Activated CD4-positive, alpha-beta T cell treated with anti-CD3 and anti-CD28 coated beads, Interleukin-2, Interleukin-6, amounts not matched to agents 100 ng/mL and 50 ng/mL, durations not matched to agents 16 hours and 8 hours (primary cell): ENCODE results near the gene MAN2B2.
"Not testable (repeated sequence)": the region's sequence is repeated elsewhere in the genome, so short reads cannot be mapped to it uniquely, and the experiment has no call there.

Experiments used
- DNase-seq: peaks from one replicate; pipeline ENCODE4 v3.0.0-alpha.2; 2020

The MAN2B2 gene

GRCh38 chr4:6644792-6645530, 70.0 kb downstream of the MAN2B2 start:
- DNase-seq = no peak

- DNase-seq = no peak
These were observed 72.2 kb downstream of the MAN2B2 start for GRCh38 chr4:6647169-6647568.

- DNase-seq = no peak
These were observed 72.7 kb downstream of the MAN2B2 start for GRCh38 chr4:6647582-6648230.

- DNase-seq = no peak
These were observed 74.2 kb downstream of the MAN2B2 start for GRCh38 chr4:6649216-6649615.

- DNase-seq = not testable (repeated sequence)
These were observed 79.2 kb downstream of the MAN2B2 start for GRCh38 chr4:6654211-6654610.

GRCh38 chr4:6655291-6655690, 80.3 kb downstream of the MAN2B2 start:
- DNase-seq = not testable (repeated sequence)

GRCh38 chr4:6655924-6656323, 80.9 kb downstream of the MAN2B2 start:
- no peak for DNase-seq

GRCh38 chr4:6657242-6658208, 82.5 kb downstream of the MAN2B2 start:
- DNase-seq = no peak

GRCh38 chr4:6658209-6658595, 83.2 kb downstream of the MAN2B2 start:
- DNase-seq = no peak

- peak; percentile 34 for DNase-seq
These were observed 83.6 kb downstream of the MAN2B2 start for GRCh38 chr4:6658597-6659075.

GRCh38 chr4:6659897-6660296, 84.9 kb downstream of the MAN2B2 start:
- DNase-seq = no peak

- no peak for DNase-seq
These were observed 85.4 kb downstream of the MAN2B2 start for GRCh38 chr4:6660430-6660829.

GRCh38 chr4:6662591-6662990, 87.6 kb downstream of the MAN2B2 start:
- DNase-seq = no peak

- no peak for DNase-seq
These were observed 88.8 kb downstream of the MAN2B2 start for GRCh38 chr4:6663596-6664393.

- no peak for DNase-seq
These were observed 90.3 kb downstream of the MAN2B2 start for GRCh38 chr4:6665320-6665654.

GRCh38 chr4:6668391-6668790, 93.4 kb downstream of the MAN2B2 start:
- DNase-seq = no peak

- DNase-seq = no peak
These were observed 96.7 kb downstream of the MAN2B2 start for GRCh38 chr4:6671648-6672047.

GRCh38 chr4:6672131-6672530, 97.1 kb downstream of the MAN2B2 start:
- no peak for DNase-seq

GRCh38 chr4:6672541-6673190, 97.7 kb downstream of the MAN2B2 start:
- DNase-seq = not testable (repeated sequence)
